GM19193 (cell line): ENCODE results near the gene TMEM52B.

Experiments used
- POLR2A ChIP-seq: IDR thresholded peaks from 4 replicates; pipeline ENCODE4 v1.6.1; 2011; ENCODE audit not compliant: insufficient read depth, insufficient read length; ENCODE audit errors: extremely low read depth

Gene TMEM52B

GRCh38 chr12:10160617-10161385, 18.0 kb upstream of the TMEM52B start:
- TF ChIP-seq POLR2A: no peak

GRCh38 chr12:10163084-10163483, 15.7 kb upstream of the TMEM52B start:
- no peak for TF ChIP-seq POLR2A

DNA sequence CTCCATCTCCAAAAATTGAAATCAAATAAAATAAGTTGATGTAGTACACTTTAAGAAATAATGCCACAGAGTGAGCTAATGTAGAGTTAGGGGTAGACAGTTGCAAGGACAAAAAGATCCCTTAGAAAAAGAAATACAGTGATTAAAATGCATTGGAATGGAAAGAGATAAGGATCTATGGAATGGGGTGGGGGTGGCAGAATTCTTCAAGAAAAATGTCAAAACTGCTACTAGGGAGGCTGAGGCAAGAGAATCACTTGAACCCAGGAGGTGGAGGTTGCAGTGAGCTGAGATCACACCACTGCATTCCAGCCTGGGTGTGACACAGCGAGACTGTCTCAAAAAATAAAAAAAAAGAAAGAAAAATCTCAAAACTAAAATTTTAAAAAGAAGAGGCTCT, 13.4 kb upstream of the TMEM52B start:
- TF ChIP-seq POLR2A: no peak

GRCh38 chr12:10167599-10167998, 11.2 kb upstream of the TMEM52B start:
- no peak for TF ChIP-seq POLR2A

- no peak for TF ChIP-seq POLR2A
These were observed 9.7 kb upstream of the TMEM52B start for GRCh38 chr12:10169104-10169503.

GRCh38 chr12:10170216-10170615, 8.6 kb upstream of the TMEM52B start:
- TF ChIP-seq POLR2A: no peak

DNA sequence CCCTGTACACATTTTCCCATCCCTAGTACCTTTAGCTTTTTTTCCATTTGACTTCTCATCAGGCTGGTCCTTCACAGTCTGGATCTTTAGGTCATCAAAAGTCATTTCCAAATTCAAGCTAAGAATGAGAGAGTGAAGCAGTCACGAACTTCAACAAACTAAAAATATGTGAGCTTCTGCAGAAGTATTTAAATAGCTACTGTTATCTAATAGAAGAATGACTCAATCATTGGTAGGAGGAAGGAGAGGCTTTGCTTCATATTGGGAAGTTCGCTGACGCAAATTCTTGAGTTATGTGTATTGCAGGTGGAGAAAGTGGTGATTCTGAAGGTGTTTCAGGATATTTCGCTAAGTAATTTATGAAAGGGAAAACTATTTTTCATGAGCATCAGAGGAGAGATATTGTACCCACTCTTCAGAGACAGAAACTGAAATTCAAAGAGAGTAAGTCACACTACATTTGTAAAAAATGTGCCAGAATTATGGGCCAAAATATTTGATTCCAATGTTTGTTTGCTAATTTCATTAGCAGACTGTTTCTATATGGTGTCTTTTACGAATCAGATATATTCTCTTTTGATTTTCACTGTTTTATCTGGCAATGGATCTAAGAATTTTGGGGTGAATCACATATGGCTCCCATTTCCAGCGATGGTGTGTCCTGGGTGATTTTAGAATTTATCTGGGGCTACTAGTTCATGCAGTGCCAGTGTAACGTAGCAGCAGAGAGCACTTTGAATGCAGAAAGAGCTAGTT, 6.7 kb upstream of the TMEM52B start, which contains the start of gene OLR1:
OLR1 (minus strand) TSS at position 160 of the 756 bp plus-strand sequence; CDS start at position 105, 55 bp downstream.
- TF ChIP-seq POLR2A: no peak

DNA sequence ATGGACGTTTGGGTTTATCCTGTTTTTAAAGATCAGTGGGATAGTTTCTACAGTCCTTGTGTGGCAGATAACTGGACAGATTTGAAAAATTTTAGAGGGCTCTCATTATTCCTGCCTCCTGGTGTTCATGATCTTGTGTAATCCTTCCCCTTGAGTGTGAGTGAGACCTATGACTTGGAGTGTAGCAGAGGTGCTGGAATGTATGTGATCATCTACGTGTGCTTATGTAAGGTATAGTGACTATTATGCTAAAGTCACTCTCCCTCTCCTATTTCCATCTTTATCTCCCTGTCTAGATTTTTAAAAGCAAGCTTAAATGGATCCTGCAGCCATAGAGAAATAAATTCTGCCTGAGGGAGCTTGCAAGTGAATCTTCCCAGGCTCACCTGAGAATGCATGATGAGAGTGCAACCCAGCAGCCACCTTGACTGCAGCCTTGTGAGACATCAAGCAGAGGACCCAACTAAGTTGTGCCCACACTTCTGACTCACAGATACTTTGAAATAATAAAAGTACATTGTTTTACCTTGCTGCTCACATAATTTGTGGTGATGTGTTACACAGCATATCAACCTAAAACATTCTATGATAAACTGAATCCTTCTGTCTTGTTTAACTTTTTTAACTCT, 3.7 kb upstream of the TMEM52B start:
- no peak for TF ChIP-seq POLR2A

DNA sequence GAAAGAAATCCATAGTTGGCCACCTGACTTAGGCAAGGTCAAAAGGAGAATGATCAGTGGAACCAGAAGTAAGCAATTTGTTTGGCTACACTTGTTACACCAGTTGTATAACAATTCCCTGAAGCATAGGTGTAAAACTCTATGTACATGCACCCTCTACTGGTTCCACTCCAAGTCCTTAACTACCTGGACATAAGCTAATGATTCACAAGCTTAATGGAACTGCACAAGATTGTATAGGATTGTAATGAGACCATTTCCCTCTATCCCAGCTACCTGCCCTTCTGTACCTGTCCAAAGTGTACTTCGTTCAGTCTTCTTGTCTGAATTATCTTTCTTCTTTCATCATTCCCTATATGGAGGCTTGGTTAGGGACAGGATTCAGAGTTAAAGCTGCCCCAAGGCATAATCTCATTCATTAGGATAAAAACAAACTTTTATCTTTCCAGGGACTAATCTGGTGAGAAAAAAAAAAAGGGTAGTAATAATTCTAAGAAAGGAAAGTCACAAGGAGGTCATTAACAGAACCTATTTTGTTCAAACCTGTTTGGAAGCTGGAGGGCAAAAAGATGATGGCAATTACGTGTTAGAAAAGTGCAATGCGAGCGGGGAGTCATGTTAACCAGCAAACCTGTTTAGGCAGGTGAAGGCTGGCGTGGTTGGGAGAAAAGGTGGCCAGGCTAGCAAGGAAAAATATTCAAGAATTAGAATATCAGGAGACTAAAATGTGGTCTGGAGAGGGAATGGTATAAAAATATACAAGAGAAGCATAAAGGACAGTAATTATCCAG, 2.8 kb upstream of the TMEM52B start:
- no peak for TF ChIP-seq POLR2A

- TF ChIP-seq POLR2A: no peak
These were observed 947 bp downstream of the TMEM52B start for GRCh38 chr12:10179776-10180181.

DNA sequence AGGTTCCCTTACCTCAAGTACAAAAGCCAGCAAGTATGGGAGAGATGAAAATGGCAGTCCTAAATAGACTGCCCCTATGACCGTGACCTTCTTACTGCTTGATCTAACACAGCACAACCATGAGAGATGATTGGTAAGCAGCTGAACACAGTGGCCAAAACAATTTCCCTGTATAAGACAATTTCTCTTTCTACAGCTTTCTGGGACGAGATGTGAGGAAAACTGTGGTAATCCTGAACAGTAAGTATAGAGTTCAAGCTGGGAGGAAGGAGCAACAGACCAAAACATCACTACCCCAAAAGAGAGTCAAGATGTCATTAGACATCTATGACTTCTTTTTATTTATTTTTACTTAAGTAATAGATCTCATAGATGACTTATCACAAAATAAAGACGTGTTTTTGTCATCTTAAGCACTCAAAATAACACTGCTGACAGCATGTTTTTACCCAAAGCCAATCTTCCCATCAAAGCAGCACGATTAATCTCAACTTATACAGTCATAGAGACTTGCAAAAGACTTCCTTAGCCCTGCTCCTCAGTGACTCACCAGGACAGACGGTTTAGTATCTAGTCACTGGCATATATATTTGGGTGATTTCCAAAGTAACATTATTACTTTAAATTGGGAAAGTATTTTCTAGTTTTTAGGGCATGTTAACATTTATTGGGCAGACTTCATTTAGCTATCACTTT, 3.7 kb downstream of the TMEM52B start:
- no peak for TF ChIP-seq POLR2A

DNA sequence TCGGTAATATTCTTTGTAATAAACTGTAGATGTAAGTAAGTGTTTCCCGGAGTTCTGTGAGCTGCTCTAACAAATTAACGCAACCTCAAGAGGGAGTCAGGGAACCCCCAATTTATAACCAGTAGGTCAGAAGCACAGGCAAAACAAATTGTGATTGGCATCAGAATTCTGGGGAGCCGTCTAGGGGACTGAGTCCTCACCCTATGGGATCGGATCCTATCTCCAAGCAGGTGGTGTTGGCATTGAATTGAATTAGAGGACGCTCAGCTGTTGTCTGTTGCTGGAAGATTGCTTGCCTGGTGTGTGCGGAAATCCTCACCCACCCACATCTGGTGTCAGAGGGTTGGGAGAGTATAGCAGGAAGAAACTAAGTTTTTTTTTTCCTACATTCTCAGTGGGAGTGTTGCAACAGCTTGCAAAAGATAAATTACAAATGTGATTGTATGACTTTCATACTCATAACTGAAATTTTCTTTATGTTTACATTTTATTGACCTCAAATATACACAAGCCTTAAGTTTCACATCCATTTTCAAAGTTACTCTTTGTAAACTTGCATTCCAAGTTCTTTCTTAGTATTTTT, 5.5 kb downstream of the TMEM52B start:
- no peak for TF ChIP-seq POLR2A

- TF ChIP-seq POLR2A: no peak
These were observed 7.5 kb downstream of the TMEM52B start for GRCh38 chr12:10186299-10186698.

- no peak for TF ChIP-seq POLR2A
These were observed 10.8 kb downstream of the TMEM52B start for GRCh38 chr12:10189653-10190052.
